Thyroid gland (tissue), 4 donors: ENCODE measurements around the gene WFDC10B. TPM values are rescaled to one million over a fixed set of nuclear protein-coding genes. Genes with fewer than 3 reads are reported as not detected.

Experiments used
- DNase-seq, 2 donors: peaks; one replicate each; pipeline ENCODE4 v3.0.0-alpha.2; 2019
- H3K27ac ChIP-seq, 3 donors: fragments of 200-600 bp; sonication (generic); 1 replicate in 2 of 3; 2 replicates in 1 of 3; pipeline ENCODE4 v1.5.1; 2016 to 2019; ENCODE audit warnings: mild to moderate bottlenecking in 1 of 3, moderate library complexity in 1 of 3
- H3K27me3 ChIP-seq: fragments of 200-600 bp; sonication (generic); one replicate; pipeline ENCODE4 v1.5.1; 2019
- H3K36me3 ChIP-seq, 2 donors: fragments of 200-600 bp; sonication (generic); one replicate each; pipeline ENCODE4 v1.5.1; 2016 to 2019
- H3K4me1 ChIP-seq, 2 donors: fragments of 200-600 bp; sonication (generic); one replicate each; pipeline ENCODE4 v1.5.1; 2017 to 2019
- H3K4me3 ChIP-seq, 3 donors: fragments of 200-600 bp; sonication (generic); replicated peaks in 1 of 3; 1 replicate in 2 of 3; 2 replicates in 1 of 3; pipeline ENCODE4 v1.5.1; 2016; ENCODE audit warnings: mild to moderate bottlenecking in 1 of 3
- H3K9me3 ChIP-seq: fragments of 200-600 bp; sonication (generic); one replicate; pipeline ENCODE4 v1.5.1; 2017
- CTCF ChIP-seq, 6 experiments: fragments of 200-600 bp in 3 of 6; fragments of 450-650 bp in 3 of 6; sonication (generic) in 3 of 6; IDR thresholded peaks; one replicate each; pipeline ENCODE4 v1.5.1; 2016 to 2019; ENCODE audit warnings: antibody characterized with exemption in 6 of 6, mild to moderate bottlenecking in 2 of 6, inconsistent platforms in 1 of 6, moderate library complexity in 1 of 6
- POLR2A ChIP-seq, 2 donors: fragments of 450-650 bp; IDR thresholded peaks; one replicate each; pipeline ENCODE4 v1.6.1; 2017; ENCODE audit warnings: antibody characterized with exemption in 2 of 2, mild to moderate bottlenecking in 2 of 2, moderate library complexity in 1 of 2
- WGBS, 2 donors: methylation state at CpG; one replicate each; pipeline ENCODE4 v1.1.5; 2017; 5-methylcytosine and 5-hydroxymethylcytosine counted together
- intact Hi-C: fragments of 100-400 bp; cut with DNase I; formaldehyde crosslinking; loops from one replicate; pipeline ENCODE4 v1.15.1; 2023
- microRNA-seq: library from miRNA; unstranded; fragments of <30 nt; microRNA quantifications from one replicate; pipeline ENCODE4, GENCODE V29; 2016
- small RNA-seq: library from RNA; depleted of rRNA; stranded (forward); fragments of <200 nt; gene quantifications from one replicate; pipeline ENCODE3, GENCODE V24; 2016
- total RNA-seq, 4 donors: library from RNA; depleted of rRNA; stranded (reverse); fragments of >200 nt; gene quantifications; one replicate each; pipeline ENCODE4 v1.2.3, GENCODE V29; 2016

WFDC10B gene
- total RNA-seq, 4 donors from 2014 or later: not detected

- H3K9me3 ChIP-seq: no peaks in the 10 kb centered on the region
- intact Hi-C loops: no loop called here
- H3K4me3 ChIP-seq: no peak overlapping the region
- no peaks in the 10 kb centered on the region for H3K36me3 ChIP-seq
- WGBS, 2 donors: 88 to 100% methylated on average over 1 of the region's 1 CpG
- TF ChIP-seq CTCF (IDR thresholded peaks at IDR 0.05) (no peak), POLR2A (IDR thresholded peaks at IDR 0.05) (no peak)
- H3K4me1 ChIP-seq: no peaks in the 10 kb centered on the region
- no peak for DNase-seq
- H3K27me3 ChIP-seq: no peaks in the 10 kb centered on the region
- no peak overlapping the region for H3K27ac ChIP-seq
Measured at GRCh38 chr20:45636513-45636912, 68.3 kb downstream of the WFDC10B start.

Small RNA genes within 50 kb of the gene (microRNA-seq; reads per million reads assigned to microRNA genes)
- 1.1 reads per million for gene MIR3617

Small RNA genes within 50 kb of the gene (small RNA-seq; reads per million reads assigned to genes)
- not detected for gene MIR3617
- gene SPINT5P: not detected

Other genes starting within 250 kb of the WFDC10B start
- gene WFDC2, start 235.3 kb downstream of the WFDC10B start, total RNA-seq: 100 to 1,000 TPM; 109 to 163 (median 131) TPM
- gene SPINT3, start 189.4 kb downstream of the WFDC10B start, total RNA-seq: not detected
- not detected for gene WFDC6, start 165.5 kb downstream of the WFDC10B start, total RNA-seq
- 1 to 10 TPM in 3 of 4 donors, under 1 TPM in 1; 0.45 to 4.2 (median 1.7) TPM for gene EPPIN, start 157.6 kb downstream of the WFDC10B start, total RNA-seq
- 1 to 10 TPM in 1 of 4 donors, under 1 TPM in 1, not detected in 2; 0.78 to 1.3 TPM for gene WFDC8, start 125.7 kb downstream of the WFDC10B start, total RNA-seq
- not detected for gene WFDC10A, start 75.3 kb downstream of the WFDC10B start, total RNA-seq
- not detected for gene WFDC9, start 73.7 kb downstream of the WFDC10B start, total RNA-seq
- gene WFDC11, start 34.8 kb downstream of the WFDC10B start, total RNA-seq: not detected
- gene WFDC13, start 3.0 kb downstream of the WFDC10B start, total RNA-seq: not detected
- not detected for gene SPINT4, start 17.3 kb upstream of the WFDC10B start, total RNA-seq
- under 1 TPM in 1 of 4 donors, not detected in 3; 0.94 TPM for gene WFDC3, start 86.9 kb upstream of the WFDC10B start, total RNA-seq
- gene DNTTIP1, start 86.9 kb upstream of the WFDC10B start, total RNA-seq: 10 to 100 TPM; 22.1 to 26.4 (median 24.9) TPM
- gene UBE2C, start 107.6 kb upstream of the WFDC10B start, total RNA-seq: 1 to 10 TPM in 2 of 4 donors, under 1 TPM in 1, not detected in 1; 0.45 to 5.8 (median 2.6) TPM
- gene TNNC2, start 122.3 kb upstream of the WFDC10B start, total RNA-seq: 1 to 10 TPM in 1 of 4 donors, not detected in 3; 1.4 TPM
- 10 to 100 TPM; 41.5 to 54.9 (median 48.8) TPM for gene SNX21, start 128.8 kb upstream of the WFDC10B start, total RNA-seq
- 10 to 100 TPM; 36.3 to 73.8 (median 50.6) TPM for gene ACOT8, start 152.4 kb upstream of the WFDC10B start, total RNA-seq
- gene ZSWIM3, start 152.6 kb upstream of the WFDC10B start, total RNA-seq: 1 to 10 TPM; 2.2 to 4.5 (median 3.9) TPM
- gene ZSWIM1, start 176.2 kb upstream of the WFDC10B start, total RNA-seq: 10 to 100 TPM in 2 of 4 donors, 1 to 10 TPM in 2; 7.7 to 14.6 (median 10.9) TPM
- 1 to 10 TPM in 3 of 4 donors, not detected in 1; 3.0 to 8.8 (median 5.0) TPM for gene SPATA25, start 182.6 kb upstream of the WFDC10B start, total RNA-seq
- gene NEURL2, start 186.2 kb upstream of the WFDC10B start, total RNA-seq: 10 to 100 TPM; 12.6 to 17.4 (median 16.1) TPM
- 100 to 1,000 TPM in 1 of 4 donors, 10 to 100 TPM in 3; 42.7 to 103 (median 51.3) TPM for gene CTSA, start 186.3 kb upstream of the WFDC10B start, total RNA-seq
- gene PLTP, start 207.1 kb upstream of the WFDC10B start, total RNA-seq: 100 to 1,000 TPM in 1 of 4 donors, 10 to 100 TPM in 3; 22.7 to 260 (median 70.1) TPM
- gene PCIF1, start 229.7 kb upstream of the WFDC10B start, total RNA-seq: 10 to 100 TPM; 28.1 to 63.6 (median 49.1) TPM